Measurements from ENCODE around the gene TMED10.

GRCh38 chr14:75182821-75183220, 6.4 kb upstream of the TMED10 start:
- TF ChIP-seq, protein P1, sequence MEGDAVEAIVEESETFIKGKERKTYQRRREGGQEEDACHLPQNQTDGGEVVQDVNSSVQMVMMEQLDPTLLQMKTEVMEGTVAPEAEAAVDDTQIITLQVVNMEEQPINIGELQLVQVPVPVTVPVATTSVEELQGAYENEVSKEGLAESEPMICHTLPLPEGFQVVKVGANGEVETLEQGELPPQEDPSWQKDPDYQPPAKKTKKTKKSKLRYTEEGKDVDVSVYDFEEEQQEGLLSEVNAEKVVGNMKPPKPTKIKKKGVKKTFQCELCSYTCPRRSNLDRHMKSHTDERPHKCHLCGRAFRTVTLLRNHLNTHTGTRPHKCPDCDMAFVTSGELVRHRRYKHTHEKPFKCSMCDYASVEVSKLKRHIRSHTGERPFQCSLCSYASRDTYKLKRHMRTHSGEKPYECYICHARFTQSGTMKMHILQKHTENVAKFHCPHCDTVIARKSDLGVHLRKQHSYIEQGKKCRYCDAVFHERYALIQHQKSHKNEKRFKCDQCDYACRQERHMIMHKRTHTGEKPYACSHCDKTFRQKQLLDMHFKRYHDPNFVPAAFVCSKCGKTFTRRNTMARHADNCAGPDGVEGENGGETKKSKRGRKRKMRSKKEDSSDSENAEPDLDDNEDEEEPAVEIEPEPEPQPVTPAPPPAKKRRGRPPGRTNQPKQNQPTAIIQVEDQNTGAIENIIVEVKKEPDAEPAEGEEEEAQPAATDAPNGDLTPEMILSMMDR (tag by site-specific recombination; IDR thresholded peaks at IDR 0.05) = no peak
- TF ChIP-seq ZFP69B (tag by site-specific recombination; IDR thresholded peaks at IDR 0.05) (no peak), ZNF175 (tag by site-specific recombination; IDR thresholded peaks at IDR 0.05) (no peak), ELK4 (IDR thresholded peaks at IDR 0.05; ENCODE audit: borderline replicate concordance, low read depth, low read length) (no peak), SP2 (tag by site-specific recombination; IDR thresholded peaks at IDR 0.05) (no peak), YY1 (tag by site-specific recombination; IDR thresholded peaks at IDR 0.05) (no peak), ZNF302 (tag by site-specific recombination; IDR thresholded peaks at IDR 0.05; ENCODE audit: low read depth) (no peak), IKZF3 (tag by site-specific recombination; IDR thresholded peaks at IDR 0.05) (no peak), ZBTB26 (tag by site-specific recombination; optimal IDR thresholded peaks at IDR 0.05) (no peak), ZBTB1 (tag by site-specific recombination; IDR thresholded peaks at IDR 0.05) (no peak), ZNF184 (tag by site-specific recombination; IDR thresholded peaks at IDR 0.05) (no peak), ZNF629 (tag by site-specific recombination; IDR thresholded peaks at IDR 0.05) (no peak), ZNF274 (IDR thresholded peaks at IDR 0.05; ENCODE audit: low read length) (no peak), ZNF274 (tag by site-specific recombination; IDR thresholded peaks at IDR 0.05; ENCODE audit: borderline replicate concordance) (no peak)
- TF ChIP-seq, protein P2, sequence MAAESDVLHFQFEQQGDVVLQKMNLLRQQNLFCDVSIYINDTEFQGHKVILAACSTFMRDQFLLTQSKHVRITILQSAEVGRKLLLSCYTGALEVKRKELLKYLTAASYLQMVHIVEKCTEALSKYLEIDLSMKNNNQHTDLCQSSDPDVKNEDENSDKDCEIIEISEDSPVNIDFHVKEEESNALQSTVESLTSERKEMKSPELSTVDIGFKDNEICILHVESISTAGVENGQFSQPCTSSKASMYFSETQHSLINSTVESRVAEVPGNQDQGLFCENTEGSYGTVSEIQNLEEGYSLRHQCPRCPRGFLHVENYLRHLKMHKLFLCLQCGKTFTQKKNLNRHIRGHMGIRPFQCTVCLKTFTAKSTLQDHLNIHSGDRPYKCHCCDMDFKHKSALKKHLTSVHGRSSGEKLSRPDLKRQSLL (tag by site-specific recombination; IDR thresholded peaks at IDR 0.05) = no peak
